ENCODE measurements around the gene CPT2. TPM values are rescaled to one million over a fixed set of nuclear protein-coding genes. Genes with fewer than 3 reads are reported as not detected.

The CPT2 gene
- total RNA-seq, 4 donors from 2014 or later, result 27.3 to 84.8 (median 50.2) TPM

GRCh38 chr1:53176452-53177208, 20.0 kb upstream of the CPT2 start:
- no peak overlapping the region for H3K4me3 ChIP-seq
- peak; percentile 33 for DNase-seq
- no peaks in the 10 kb centered on the region for H3K36me3 ChIP-seq
- no peaks in the 10 kb centered on the region for H3K9me3 ChIP-seq
- peaks cover 10 to 35% (median 24%) of the 10 kb centered on the region in 4 donors for H3K4me1 ChIP-seq
- H3K27ac ChIP-seq, result peak overlapping the region; percentile 15 to 66 (median 62)
- WGBS, 2 donors (ENCODE audit: low coverage in 1 of 2), result 50 to 53% methylated on average over 7 to 10 of the region's 10 CpGs
- H3K27me3 ChIP-seq, result no peaks in the 10 kb centered on the region
- in situ Hi-C loops (cut with MboI; ENCODE audit: low pct_ligation_motif_present in 1 of 4, low pct_unique_long_range_greater_than_20kb in 1 of 4, low sequenced_read_pairs in 3 of 4) (loop anchor here in 2 of 4 donors (25.0 kb wide), 3 partner anchors 239 to 464 kb away; partner anchors contain the start of genes ECHDC2 (in 1 of the 2) and SCP2 (in 1 of the 2)), intact Hi-C loops (cut with DNase I; ENCODE audit: low total_unique reads) (no loop called here)
- no peak for TF ChIP-seq POLR2AphosphoS5 (IDR thresholded peaks at IDR 0.05)
- no peak for TF ChIP-seq EP300 (IDR thresholded peaks at IDR 0.05; ENCODE audit: low read depth)
- no peak for TF ChIP-seq POLR2A (IDR thresholded peaks at IDR 0.05)
- TF ChIP-seq CTCF (IDR thresholded peaks at IDR 0.05), result peak in 1 of 5 experiments; percentile 24

- in situ Hi-C loops (cut with MboI; ENCODE audit: low pct_ligation_motif_present in 1 of 4, low pct_unique_long_range_greater_than_20kb in 1 of 4, low sequenced_read_pairs in 3 of 4) (loop anchor here in 3 of 4 donors (10.0 to 25.0 kb wide), 4 partner anchors 243 to 475 kb away; partner anchors contain the start of genes ECHDC2 (in 1 of the 3) and SCP2 (in 1 of the 3)), intact Hi-C loops (cut with DNase I; ENCODE audit: low total_unique reads) (loop anchor here (10.0 kb wide), 2 partner anchors 165 to 265 kb away; no protein-coding TSS in a partner anchor)
- H3K9me3 ChIP-seq, result no peaks in the 10 kb centered on the region
- no peak for TF ChIP-seq POLR2A (IDR thresholded peaks at IDR 0.05)
- TF ChIP-seq EP300 (IDR thresholded peaks at IDR 0.05; ENCODE audit: low read depth), result no peak
- TF ChIP-seq CTCF (IDR thresholded peaks at IDR 0.05), result no peak
- TF ChIP-seq POLR2AphosphoS5 (IDR thresholded peaks at IDR 0.05), result no peak
- no peak overlapping the region for H3K27ac ChIP-seq
- H3K36me3 ChIP-seq, result no peaks in the 10 kb centered on the region
- no peak for DNase-seq
- no peak overlapping the region for H3K4me3 ChIP-seq
- H3K4me1 ChIP-seq, result peaks cover 22 to 44% (median 27%) of the 10 kb centered on the region in 4 donors
- WGBS, 2 donors (ENCODE audit: low coverage in 1 of 2), result 33 to 98% methylated on average over 1 to 2 of the region's 2 CpGs
- H3K27me3 ChIP-seq, result no peaks in the 10 kb centered on the region
Observed at GRCh38 chr1:53180226-53180625, 16.4 kb upstream of the CPT2 start.

GRCh38 chr1:53180951-53181350, 15.7 kb upstream of the CPT2 start:
- WGBS, 2 donors (ENCODE audit: low coverage in 1 of 2), result 97% methylated on average over 5 of the region's 5 CpGs; no CpG with 5 or more reads in 1 of the 2 donors
- intact Hi-C loops (cut with DNase I; ENCODE audit: low total_unique reads), result loop anchor here (10.0 kb wide), 2 partner anchors 166 to 266 kb away; no protein-coding TSS in a partner anchor
- no peak overlapping the region for H3K4me3 ChIP-seq
- H3K4me1 ChIP-seq, result peaks cover 22 to 39% (median 25%) of the 10 kb centered on the region in 4 donors
- H3K9me3 ChIP-seq, result no peaks in the 10 kb centered on the region
- no peak for TF ChIP-seq CTCF (IDR thresholded peaks at IDR 0.05)
- TF ChIP-seq POLR2AphosphoS5 (IDR thresholded peaks at IDR 0.05), result no peak
- TF ChIP-seq POLR2A (IDR thresholded peaks at IDR 0.05), result no peak
- TF ChIP-seq EP300 (IDR thresholded peaks at IDR 0.05; ENCODE audit: low read depth), result no peak
- H3K27ac ChIP-seq, result no peak overlapping the region
- DNase-seq, result no peak
- in situ Hi-C loops (cut with MboI; ENCODE audit: low pct_ligation_motif_present in 1 of 4, low pct_unique_long_range_greater_than_20kb in 1 of 4, low sequenced_read_pairs in 3 of 4), result loop anchor here in 3 of 4 donors (10.0 to 25.0 kb wide), 4 partner anchors 244 to 476 kb away; partner anchors contain the start of genes ECHDC2 (in 1 of the 3) and SCP2 (in 1 of the 3)
- no peaks in the 10 kb centered on the region for H3K27me3 ChIP-seq
- no peaks in the 10 kb centered on the region for H3K36me3 ChIP-seq

- no peaks in the 10 kb centered on the region for H3K9me3 ChIP-seq
- H3K4me1 ChIP-seq, result peaks cover 11 to 38% (median 21%) of the 10 kb centered on the region in 4 donors
- H3K4me3 ChIP-seq, result no peak overlapping the region
- peak; percentile 92 for DNase-seq
- no peaks in the 10 kb centered on the region for H3K36me3 ChIP-seq
- no peaks in the 10 kb centered on the region for H3K27me3 ChIP-seq
- 33 to 93% methylated on average over 5 to 16 of the region's 16 CpGs for WGBS, 2 donors (ENCODE audit: low coverage in 1 of 2)
- intact Hi-C loops (cut with DNase I; ENCODE audit: low total_unique reads) (loop anchor here (10.0 kb wide), 2 partner anchors 167 to 267 kb away; no protein-coding TSS in a partner anchor), in situ Hi-C loops (cut with MboI; ENCODE audit: low pct_ligation_motif_present in 1 of 4, low pct_unique_long_range_greater_than_20kb in 1 of 4, low sequenced_read_pairs in 3 of 4) (loop anchor here in 3 of 4 donors (10.0 to 25.0 kb wide), 4 partner anchors 245 to 477 kb away; partner anchors contain the start of genes ECHDC2 (in 1 of the 3) and SCP2 (in 1 of the 3))
- TF ChIP-seq POLR2AphosphoS5 (IDR thresholded peaks at IDR 0.05) (peak in 1 of 3 donors; percentile 32), CTCF (IDR thresholded peaks at IDR 0.05) (peak; percentile 89 to 95 (median 93)), POLR2A (IDR thresholded peaks at IDR 0.05) (no peak), EP300 (IDR thresholded peaks at IDR 0.05; ENCODE audit: low read depth) (no peak)
- peak overlapping the region; percentile 76 to 84 (median 80) for H3K27ac ChIP-seq
Observed at GRCh38 chr1:53182111-53182593, 14.5 kb upstream of the CPT2 start.

Data from transverse colon (tissue), 4 donors.